ENCODE data around the gene SENP1. TPM values are rescaled to one million over a fixed set of nuclear protein-coding genes. Genes with fewer than 3 reads are reported as not detected.

Gene SENP1
- total RNA-seq, 1 experiment from 2014 or later: 28.8 TPM

DNA sequence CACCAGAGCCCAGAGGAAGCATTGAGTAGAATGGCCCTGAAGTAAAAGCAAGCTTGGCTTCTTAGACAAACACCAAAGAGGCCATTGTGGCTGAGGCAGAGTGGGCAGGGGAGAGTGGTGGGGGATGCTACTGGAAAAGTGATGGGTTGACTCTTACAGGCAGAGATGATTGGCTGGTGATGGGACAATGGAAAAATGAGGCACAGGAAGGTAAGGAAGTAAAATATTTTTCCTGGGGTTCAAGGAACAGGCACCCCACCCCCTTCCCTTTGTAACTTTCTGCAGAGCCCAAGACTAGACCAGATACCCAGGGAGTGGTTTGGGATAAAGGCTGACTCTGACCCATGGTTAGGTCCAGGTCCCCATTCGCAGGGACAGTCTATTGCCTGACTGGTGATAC lies 66.7 kb downstream of the SENP1 start:
- Histone ChIP-seq H3K23me2 (ENCODE audit: insufficient read length, low read depth, low read length, poor library complexity, severe bottlenecking) (no peaks in the 10 kb centered on the region), H2BK120ac (ENCODE audit: low read depth, low read length, poor library complexity, severe bottlenecking) (no peak overlapping the region), H3K9ac (ENCODE audit: extremely low read depth, insufficient read length, low read length) (no peak overlapping the region), H4K91ac (ENCODE audit: insufficient read length, low read depth, low read length) (no peak overlapping the region), H3T11ph (ENCODE audit: low read length) (no peak overlapping the region), H3K27me3 (ENCODE audit: insufficient read depth, low read length) (no peaks in the 10 kb centered on the region), H2BK12ac (ENCODE audit: insufficient read length, low read depth, low read length) (no peak overlapping the region), H2AK5ac (ENCODE audit: insufficient read length, low read length) (no peak overlapping the region), H2BK20ac (ENCODE audit: low read depth, low read length, poor library complexity, severe bottlenecking) (no peak overlapping the region), H3K79me1 (ENCODE audit: insufficient read depth, low read depth, low read length, poor library complexity, severe bottlenecking) (no peaks in the 10 kb centered on the region), H3K9me3 (ENCODE audit: control insufficient read depth, low read depth, low read length) (no peaks in the 10 kb centered on the region), H3K27ac (ENCODE audit: insufficient read length, low read depth, low read length) (no peak overlapping the region), H3K18ac (ENCODE audit: insufficient read length, low read depth, low read length) (no peak overlapping the region), H3K79me2 (ENCODE audit: insufficient read depth, low read length) (no peaks in the 10 kb centered on the region), H4K20me1 (ENCODE audit: control insufficient read depth, insufficient read depth, insufficient read length) (no peaks in the 10 kb centered on the region), H4K8ac (replicated peaks; ENCODE audit: insufficient read length, low read depth, low read length) (no peak overlapping the region), H2BK15ac (ENCODE audit: low read depth, low read length) (no peak overlapping the region), H3K4me2 (ENCODE audit: insufficient read depth, insufficient read length, low read length) (no peak overlapping the region), H3K4me1 (ENCODE audit: insufficient read depth, low read length) (peaks cover 12% of the 10 kb centered on the region; the same call in 1 of the 2 replicates), H2AFZ (ENCODE audit: low read length) (no peak overlapping the region), H3K14ac (ENCODE audit: insufficient read depth, low read length) (no peak overlapping the region), H3K56ac (ENCODE audit: insufficient read length, low read depth, low read length) (no peak overlapping the region), H2BK5ac (ENCODE audit: insufficient read length, low read length) (no peak overlapping the region), H3K4ac (ENCODE audit: low read depth, low read length) (no peak overlapping the region), H3K23ac (ENCODE audit: insufficient read length, low read depth, low read length) (no peak overlapping the region), H4K5ac (ENCODE audit: insufficient read length, low read depth, low read length) (no peak overlapping the region)
- Mint-ChIP-seq H3K27ac (no peak overlapping the region), H3K36me3 (ENCODE audit: insufficient read depth in 1 of 3, low read depth in 3 of 3) (peaks cover 0 to 13% (median 10%) of the 10 kb centered on the region in 3 experiments; a peak in 6 of 7 replicates), H3K27me3 (ENCODE audit: low read depth) (peaks cover 64% of the 10 kb centered on the region), H3K4me1 (peaks cover 31 to 33% of the 10 kb centered on the region in 2 experiments), H3K4me3 (no peak overlapping the region), H3K9me3 (no peaks in the 10 kb centered on the region)
- no peak for DNase-seq
- no CpG with 5 or more reads among the region's 1 CpG for WGBS (ENCODE audit: extremely low coverage, insufficient read length, low lambda C conversion rate)
- TF ChIP-seq, protein P1, sequence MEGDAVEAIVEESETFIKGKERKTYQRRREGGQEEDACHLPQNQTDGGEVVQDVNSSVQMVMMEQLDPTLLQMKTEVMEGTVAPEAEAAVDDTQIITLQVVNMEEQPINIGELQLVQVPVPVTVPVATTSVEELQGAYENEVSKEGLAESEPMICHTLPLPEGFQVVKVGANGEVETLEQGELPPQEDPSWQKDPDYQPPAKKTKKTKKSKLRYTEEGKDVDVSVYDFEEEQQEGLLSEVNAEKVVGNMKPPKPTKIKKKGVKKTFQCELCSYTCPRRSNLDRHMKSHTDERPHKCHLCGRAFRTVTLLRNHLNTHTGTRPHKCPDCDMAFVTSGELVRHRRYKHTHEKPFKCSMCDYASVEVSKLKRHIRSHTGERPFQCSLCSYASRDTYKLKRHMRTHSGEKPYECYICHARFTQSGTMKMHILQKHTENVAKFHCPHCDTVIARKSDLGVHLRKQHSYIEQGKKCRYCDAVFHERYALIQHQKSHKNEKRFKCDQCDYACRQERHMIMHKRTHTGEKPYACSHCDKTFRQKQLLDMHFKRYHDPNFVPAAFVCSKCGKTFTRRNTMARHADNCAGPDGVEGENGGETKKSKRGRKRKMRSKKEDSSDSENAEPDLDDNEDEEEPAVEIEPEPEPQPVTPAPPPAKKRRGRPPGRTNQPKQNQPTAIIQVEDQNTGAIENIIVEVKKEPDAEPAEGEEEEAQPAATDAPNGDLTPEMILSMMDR (conservative IDR thresholded peaks at IDR 0.05): no peak
